Upper lobe of left lung (tissue), 6 donors: ENCODE results near the gene ASB1. TPM values are rescaled to one million over a fixed set of nuclear protein-coding genes. Genes with fewer than 3 reads are reported as not detected.
A peak's percentile ranks its signal among the peaks of the same experiment; 100 is the strongest.

Experiments used
- ATAC-seq, 2 donors: fragments of 200-7000 bp; cut with Tn5 transposase; one replicate each; pipeline ENCODE4 v1.9.1; 2022; ENCODE audit warnings: mild to moderate bottlenecking in 2 of 2, moderate library complexity in 2 of 2; ENCODE audit not compliant: low FRiP score in 2 of 2
- DNase-seq, 2 donors: peaks; one replicate each; pipeline ENCODE4 v3.0.0-alpha.2; 2019 to 2020
- H3K27ac ChIP-seq, 4 donors: fragments of 200-600 bp; sonication (generic); one replicate each; pipeline ENCODE4 v1.5.1; 2016 to 2019
- H3K27me3 ChIP-seq, 4 donors: fragments of 200-600 bp; sonication (generic); one replicate each; pipeline ENCODE4 v1.5.1; 2017 to 2019
- H3K36me3 ChIP-seq, 4 donors: fragments of 200-600 bp; sonication (generic); one replicate each; pipeline ENCODE4 v1.5.1; 2016 to 2019
- H3K4me1 ChIP-seq, 4 donors: fragments of 200-600 bp; sonication (generic); one replicate each; pipeline ENCODE4 v1.5.1; 2018 to 2019
- H3K4me3 ChIP-seq, 4 donors: fragments of 200-600 bp; sonication (generic); one replicate each; pipeline ENCODE4 v1.5.1; 2017 to 2019; ENCODE audit warnings: mild to moderate bottlenecking in 2 of 4, moderate library complexity in 1 of 4
- H3K9me3 ChIP-seq, 4 donors: fragments of 200-600 bp; sonication (generic); one replicate each; pipeline ENCODE4 v1.5.1; 2018 to 2019
- EP300 ChIP-seq, 4 donors: sonication (generic); formaldehyde crosslinking; IDR thresholded peaks; one replicate each; pipeline ENCODE4 v1.5.1; 2017; ENCODE audit warnings: antibody characterized with exemption in 4 of 4, control low read depth in 2 of 4
- POLR2A ChIP-seq, 4 donors: fragments of 450-650 bp; IDR thresholded peaks; one replicate each; pipeline ENCODE4 v1.5.1; 2016 to 2017; ENCODE audit warnings: antibody characterized with exemption in 4 of 4, mild to moderate bottlenecking in 2 of 4
- POLR2AphosphoS5 ChIP-seq, 2 donors: sonication (generic); formaldehyde crosslinking; IDR thresholded peaks; one replicate each; pipeline ENCODE4 v1.5.1; 2017; ENCODE audit warnings: antibody characterized with exemption in 2 of 2
- WGBS, 2 donors: methylation state at CpG; one replicate each; pipeline ENCODE4 v1.1.5; 2017 to 2018; 5-methylcytosine and 5-hydroxymethylcytosine counted together
- total RNA-seq, 6 donors: library from RNA; depleted of rRNA in 4 of 6; stranded (reverse); fragments of >200 nt in 4 of 6; gene quantifications; one replicate each; pipeline versions ENCODE4 v1.1.0 to v1.2.1, GENCODE V29; 2016 to 2021
- TF ChIP-seq, protein P1 (sequence below), 6 experiments: fragments of 450-650 bp in 4 of 6; fragments of 200-600 bp in 2 of 6; sonication (generic) in 2 of 6; IDR thresholded peaks; one replicate each; pipeline ENCODE4 v1.5.1; 2016 to 2019; ENCODE audit warnings: antibody characterized with exemption in 6 of 6
- donor health status: DM: no; HTN: no; CAD: no; lungs with moderate emphysema.
- donor health status: DM: no; HTN: yes; CAD: no; lungs with severe emphysema.

The ASB1 gene
- total RNA-seq, 6 donors from 2014 or later: 12.7 to 29.4 (median 24.3) TPM

DNA sequence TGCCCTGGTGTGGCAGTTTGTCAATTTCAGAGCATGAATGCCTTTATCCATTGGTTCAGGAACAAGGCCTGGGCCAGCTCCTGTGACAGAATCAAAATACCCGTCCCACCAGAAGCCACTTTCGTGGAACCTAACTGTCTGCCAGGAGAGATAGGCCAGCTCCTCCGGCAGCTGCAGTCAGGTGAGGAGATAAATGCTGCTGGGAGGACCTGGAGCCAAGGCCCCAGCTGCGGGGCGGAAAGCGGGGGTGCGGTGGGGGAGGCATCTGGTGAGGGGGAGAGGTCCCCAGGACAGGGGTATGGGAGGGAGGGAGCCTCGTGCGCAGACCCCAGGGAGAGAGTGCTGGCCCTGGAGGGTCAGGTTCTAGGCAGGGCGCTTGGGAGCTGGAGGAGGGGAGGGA is 4.4 kb upstream of the ASB1 start:
- TF ChIP-seq EP300 (IDR thresholded peaks at IDR 0.05) (no peak), POLR2AphosphoS5 (IDR thresholded peaks at IDR 0.05) (no peak), POLR2A (IDR thresholded peaks at IDR 0.05) (no peak)
- TF ChIP-seq, protein P1, sequence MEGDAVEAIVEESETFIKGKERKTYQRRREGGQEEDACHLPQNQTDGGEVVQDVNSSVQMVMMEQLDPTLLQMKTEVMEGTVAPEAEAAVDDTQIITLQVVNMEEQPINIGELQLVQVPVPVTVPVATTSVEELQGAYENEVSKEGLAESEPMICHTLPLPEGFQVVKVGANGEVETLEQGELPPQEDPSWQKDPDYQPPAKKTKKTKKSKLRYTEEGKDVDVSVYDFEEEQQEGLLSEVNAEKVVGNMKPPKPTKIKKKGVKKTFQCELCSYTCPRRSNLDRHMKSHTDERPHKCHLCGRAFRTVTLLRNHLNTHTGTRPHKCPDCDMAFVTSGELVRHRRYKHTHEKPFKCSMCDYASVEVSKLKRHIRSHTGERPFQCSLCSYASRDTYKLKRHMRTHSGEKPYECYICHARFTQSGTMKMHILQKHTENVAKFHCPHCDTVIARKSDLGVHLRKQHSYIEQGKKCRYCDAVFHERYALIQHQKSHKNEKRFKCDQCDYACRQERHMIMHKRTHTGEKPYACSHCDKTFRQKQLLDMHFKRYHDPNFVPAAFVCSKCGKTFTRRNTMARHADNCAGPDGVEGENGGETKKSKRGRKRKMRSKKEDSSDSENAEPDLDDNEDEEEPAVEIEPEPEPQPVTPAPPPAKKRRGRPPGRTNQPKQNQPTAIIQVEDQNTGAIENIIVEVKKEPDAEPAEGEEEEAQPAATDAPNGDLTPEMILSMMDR (IDR thresholded peaks at IDR 0.05): no peak
- no peak for ATAC-seq
- DNase-seq: no peak
- 94 to 99% methylated on average over 7 to 9 of the region's 10 CpGs for WGBS, 2 donors
- Histone ChIP-seq H3K27me3 (no peaks in the 10 kb centered on the region), H3K27ac (no peak overlapping the region), H3K4me3 (no peak overlapping the region), H3K4me1 (peaks cover 5 to 11% (median 9%) of the 10 kb centered on the region in 4 donors), H3K36me3 (no peaks in the 10 kb centered on the region), H3K9me3 (no peaks in the 10 kb centered on the region)

DNA sequence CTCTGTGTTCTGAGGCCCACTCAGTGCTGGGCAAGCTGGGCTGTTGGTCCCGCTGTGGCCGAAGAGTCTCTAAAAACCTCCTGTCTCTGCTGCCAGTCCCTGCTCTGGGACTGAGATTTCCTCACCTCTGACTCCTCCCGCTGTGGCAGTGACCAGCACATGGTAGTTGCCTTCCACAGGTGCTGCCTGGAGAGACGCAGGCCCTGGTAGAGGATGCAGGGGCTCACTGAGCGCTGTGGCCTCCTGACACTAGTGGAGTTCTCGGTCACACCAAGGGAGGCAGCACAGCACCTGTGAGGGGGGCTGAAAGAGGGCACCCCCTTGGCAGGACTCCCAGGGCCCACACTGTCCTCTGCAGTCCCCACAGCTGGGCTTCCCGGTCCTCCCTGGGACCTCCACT is 3.8 kb upstream of the ASB1 start:
- Histone ChIP-seq H3K9me3 (no peaks in the 10 kb centered on the region), H3K36me3 (no peaks in the 10 kb centered on the region), H3K4me1 (peaks cover 9 to 18% (median 16%) of the 10 kb centered on the region in 4 donors), H3K4me3 (no peak overlapping the region), H3K27ac (no peak overlapping the region), H3K27me3 (no peaks in the 10 kb centered on the region)
- DNase-seq: no peak
- TF ChIP-seq, protein P1 (IDR thresholded peaks at IDR 0.05): no peak
- TF ChIP-seq POLR2AphosphoS5 (IDR thresholded peaks at IDR 0.05) (no peak), POLR2A (IDR thresholded peaks at IDR 0.05) (no peak), EP300 (IDR thresholded peaks at IDR 0.05) (no peak)
- 97 to 100% methylated on average over 1 to 7 of the region's 7 CpGs for WGBS, 2 donors
- ATAC-seq: no peak

DNA sequence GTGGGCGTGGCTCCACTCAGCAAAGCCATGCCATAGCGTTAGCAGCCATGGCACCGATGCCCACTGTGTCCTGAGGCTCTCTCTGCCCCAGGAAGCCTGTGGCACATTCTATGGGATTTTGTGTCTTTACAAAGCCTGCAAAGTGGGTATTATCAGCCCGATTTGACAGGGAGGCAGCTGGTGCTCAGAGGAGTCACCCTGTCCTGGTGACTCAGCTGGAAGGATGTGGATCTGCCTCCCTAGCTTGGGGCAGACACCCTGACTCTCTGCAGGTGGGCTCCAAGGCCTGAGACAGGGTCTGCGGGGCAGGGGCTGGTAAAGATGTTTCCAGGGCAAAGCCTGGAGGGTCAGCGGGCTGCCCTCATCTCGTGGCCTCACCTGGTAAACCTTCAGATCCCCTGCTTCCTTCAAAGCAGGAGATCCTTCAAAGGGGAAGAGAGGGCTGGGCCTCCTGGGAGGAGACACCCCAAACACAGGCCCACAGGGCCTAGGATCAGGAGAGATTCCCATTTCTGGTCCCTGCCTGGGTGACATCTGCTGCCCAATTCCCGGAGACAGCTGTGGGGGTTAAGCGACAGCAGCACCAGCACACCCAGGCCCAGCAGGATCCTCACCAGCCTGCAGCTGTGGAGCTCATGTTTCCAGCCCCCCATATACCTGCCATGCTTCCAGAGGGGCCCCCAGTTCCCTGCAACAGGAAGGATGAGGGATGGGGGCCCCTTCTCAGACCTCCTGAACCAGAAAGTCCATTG is 3.0 kb upstream of the ASB1 start:
- no peak for DNase-seq
- 92 to 96% methylated on average over 4 to 9 of the region's 9 CpGs for WGBS, 2 donors
- H3K27ac ChIP-seq: no peak overlapping the region

DNA sequence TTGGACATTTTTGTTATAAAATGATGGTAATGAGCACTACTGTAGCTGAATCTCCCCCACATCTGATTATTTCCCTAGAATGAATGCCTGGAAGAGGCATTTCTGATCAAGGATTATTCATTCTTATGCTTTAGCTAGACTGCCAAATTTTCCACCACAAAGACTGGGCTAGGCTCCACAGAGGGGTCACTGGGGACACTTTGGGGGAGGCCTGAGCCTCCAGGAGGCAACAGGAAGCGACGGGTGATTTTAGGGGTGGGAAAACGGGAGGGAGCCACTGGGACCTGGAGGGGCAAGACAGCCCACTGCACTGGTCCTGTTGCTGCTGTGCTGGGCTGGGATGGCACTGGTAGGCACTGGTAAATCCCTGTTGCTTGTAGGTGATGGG is 2.4 kb upstream of the ASB1 start:
- H3K9me3 ChIP-seq: no peaks in the 10 kb centered on the region
- no peak for TF ChIP-seq EP300 (IDR thresholded peaks at IDR 0.05)
- TF ChIP-seq POLR2A (IDR thresholded peaks at IDR 0.05): no peak
- TF ChIP-seq, protein P1 (IDR thresholded peaks at IDR 0.05): no peak
- TF ChIP-seq POLR2AphosphoS5 (IDR thresholded peaks at IDR 0.05): no peak
- no peak for DNase-seq
- ATAC-seq: no peak
- no peaks in the 10 kb centered on the region for H3K27me3 ChIP-seq
- H3K4me3 ChIP-seq: no peak overlapping the region
- WGBS, 2 donors: 86 to 97% methylated on average over 3 of the region's 3 CpGs
- no peak overlapping the region for H3K27ac ChIP-seq
- no peaks in the 10 kb centered on the region for H3K36me3 ChIP-seq
- peaks cover 16 to 29% (median 27%) of the 10 kb centered on the region in 4 donors for H3K4me1 ChIP-seq

More for the DNA sequence above, 3.0 kb upstream of the ASB1 start:
- Histone ChIP-seq H3K4me3 (no peak overlapping the region), H3K9me3 (no peaks in the 10 kb centered on the region), H3K36me3 (no peaks in the 10 kb centered on the region), H3K4me1 (peaks cover 16 to 26% (median 23%) of the 10 kb centered on the region in 4 donors), H3K27me3 (no peaks in the 10 kb centered on the region)
- no peak for TF ChIP-seq EP300 (IDR thresholded peaks at IDR 0.05)
- ATAC-seq: no peak

DNA sequence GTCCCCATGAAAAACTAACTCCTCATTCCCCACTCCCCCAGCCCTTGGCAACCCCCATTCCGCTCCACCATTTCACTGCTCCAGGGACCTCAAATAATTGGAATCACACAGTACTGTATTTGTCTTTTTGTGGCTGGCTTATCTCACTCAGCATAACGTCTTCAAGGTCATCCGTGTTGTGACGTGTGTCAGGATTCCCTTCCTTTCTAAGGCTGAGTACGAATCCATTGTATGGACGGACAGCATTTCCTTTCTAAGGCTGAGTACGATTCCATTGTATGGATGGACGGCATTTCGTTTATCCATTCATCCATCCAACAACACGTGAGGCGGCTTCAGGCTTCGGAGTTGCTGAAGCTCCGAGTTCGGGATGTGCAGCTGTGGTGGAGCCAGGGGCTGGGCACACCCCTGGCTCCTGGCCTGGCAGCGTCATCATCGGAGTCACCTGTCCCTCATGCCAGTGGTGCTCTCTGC is 1.2 kb upstream of the ASB1 start:
- H3K27ac ChIP-seq: peak overlapping the region in 2 of 4 donors; percentile 90 to 92
- 67 to 76% methylated on average over 14 to 16 of the region's 16 CpGs for WGBS, 2 donors
- ATAC-seq (no peak), DNase-seq (no peak)
- TF ChIP-seq POLR2AphosphoS5 (IDR thresholded peaks at IDR 0.05): no peak
- no peak for TF ChIP-seq EP300 (IDR thresholded peaks at IDR 0.05)
- no peak for TF ChIP-seq POLR2A (IDR thresholded peaks at IDR 0.05)
- TF ChIP-seq, protein P1 (IDR thresholded peaks at IDR 0.05): no peak
- no peaks in the 10 kb centered on the region for H3K9me3 ChIP-seq
- H3K4me1 ChIP-seq: peaks cover 16 to 29% (median 27%) of the 10 kb centered on the region in 4 donors
- H3K4me3 ChIP-seq: peak overlapping the region in 2 of 4 donors; percentile 84 to 96
- no peaks in the 10 kb centered on the region for H3K27me3 ChIP-seq
- peaks cover 0 to 4% (median 0%) of the 10 kb centered on the region in 4 donors for H3K36me3 ChIP-seq
